Measurements from ENCODE around the gene TRANK1. TPM values are rescaled to one million over a fixed set of nuclear protein-coding genes. Genes with fewer than 3 reads are reported as not detected.

TRANK1 gene
- total RNA-seq, 2 donors from 2014 or later: 21.3 to 50.7 TPM

GRCh38 chr3:36827133-36827532, 117.7 kb downstream of the TRANK1 start:
- no peak for TF ChIP-seq CTCF (IDR thresholded peaks at IDR 0.05)
- Histone ChIP-seq H3K27ac (no peak overlapping the region), H3K9ac (ENCODE audit: low read depth in 2 of 2, low read length in 2 of 2) (no peak overlapping the region), H3K36me3 (no peaks in the 10 kb centered on the region), H3K4me3 (no peak overlapping the region), H3K27me3 (no peaks in the 10 kb centered on the region), H3K4me1 (no peaks in the 10 kb centered on the region), H3K9me3 (no peaks in the 10 kb centered on the region)
- intact Hi-C loops (cut with DNase I): no loop called here
- no peak for DNase-seq

- no peak for DNase-seq
- no peak for TF ChIP-seq CTCF (IDR thresholded peaks at IDR 0.05)
- intact Hi-C loops (cut with DNase I): no loop called here
- H3K9me3 ChIP-seq: no peaks in the 10 kb centered on the region
- H3K27me3 ChIP-seq: no peaks in the 10 kb centered on the region
- H3K36me3 ChIP-seq: no peaks in the 10 kb centered on the region
- no peak overlapping the region for H3K9ac ChIP-seq (ENCODE audit: low read depth in 2 of 2, low read length in 2 of 2)
- no peaks in the 10 kb centered on the region for H3K4me1 ChIP-seq
- no peak overlapping the region for H3K4me3 ChIP-seq
- no peak overlapping the region for H3K27ac ChIP-seq
Measured at GRCh38 chr3:36826240-36826639, 118.6 kb downstream of the TRANK1 start.

GRCh38 chr3:36824443-36824842, 120.4 kb downstream of the TRANK1 start:
- H3K9ac ChIP-seq (ENCODE audit: low read depth in 2 of 2, low read length in 2 of 2): no peak overlapping the region
- intact Hi-C loops (cut with DNase I): no loop called here
- no peak for TF ChIP-seq CTCF (IDR thresholded peaks at IDR 0.05)
- no peaks in the 10 kb centered on the region for H3K36me3 ChIP-seq
- H3K27me3 ChIP-seq: no peaks in the 10 kb centered on the region
- no peaks in the 10 kb centered on the region for H3K9me3 ChIP-seq
- no peaks in the 10 kb centered on the region for H3K4me1 ChIP-seq
- no peak overlapping the region for H3K27ac ChIP-seq
- no peak for DNase-seq
- no peak overlapping the region for H3K4me3 ChIP-seq

- H3K9me3 ChIP-seq: no peaks in the 10 kb centered on the region
- no peaks in the 10 kb centered on the region for H3K36me3 ChIP-seq
- no peak overlapping the region for H3K27ac ChIP-seq
- H3K9ac ChIP-seq (ENCODE audit: low read depth in 2 of 2, low read length in 2 of 2): no peak overlapping the region
- no peaks in the 10 kb centered on the region for H3K27me3 ChIP-seq
- intact Hi-C loops (cut with DNase I): no loop called here
- H3K4me3 ChIP-seq: no peak overlapping the region
- H3K4me1 ChIP-seq: no peaks in the 10 kb centered on the region
- TF ChIP-seq CTCF (IDR thresholded peaks at IDR 0.05): no peak
- no peak for DNase-seq
Measured at GRCh38 chr3:36823806-36824205, 121.0 kb downstream of the TRANK1 start.

GRCh38 chr3:36820083-36820482, 124.8 kb downstream of the TRANK1 start:
- Histone ChIP-seq H3K9ac (ENCODE audit: low read depth in 2 of 2, low read length in 2 of 2) (no peak overlapping the region), H3K9me3 (no peaks in the 10 kb centered on the region), H3K4me1 (no peaks in the 10 kb centered on the region), H3K4me3 (no peak overlapping the region), H3K27me3 (no peaks in the 10 kb centered on the region), H3K27ac (no peak overlapping the region), H3K36me3 (no peaks in the 10 kb centered on the region)
- DNase-seq: no peak
- intact Hi-C loops (cut with DNase I): no loop called here
- no peak for TF ChIP-seq CTCF (IDR thresholded peaks at IDR 0.05)
